Glomerular visceral epithelial cell (primary cell): Measurements from ENCODE around the gene SDK2.

ENCODE experiments used
- DNase-seq: peaks from one replicate; pipeline ENCODE4 v3.0.0-alpha.2; 2016; ENCODE audit errors: extremely low spot score

SDK2 gene

DNA sequence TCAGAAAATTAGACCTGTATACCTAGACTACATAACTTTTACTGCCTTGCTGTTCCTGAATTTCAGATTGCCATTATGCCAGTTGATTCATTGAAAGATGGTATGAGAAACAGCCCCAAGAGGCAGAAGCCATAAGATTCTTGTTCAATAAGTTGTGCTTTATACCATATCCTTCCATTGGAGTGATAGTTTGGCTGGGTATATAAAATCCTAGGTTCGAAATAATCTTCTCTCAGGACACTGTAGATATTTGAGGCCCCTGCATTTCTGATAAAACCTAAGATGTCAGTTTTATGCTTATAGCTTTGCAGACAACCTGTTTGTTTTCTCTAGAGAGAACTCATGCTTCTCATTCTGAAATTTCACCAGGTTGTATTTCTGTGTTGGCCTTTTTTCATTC is 9.6 kb upstream of the SDK2 start:
- no peak for DNase-seq

DNA sequence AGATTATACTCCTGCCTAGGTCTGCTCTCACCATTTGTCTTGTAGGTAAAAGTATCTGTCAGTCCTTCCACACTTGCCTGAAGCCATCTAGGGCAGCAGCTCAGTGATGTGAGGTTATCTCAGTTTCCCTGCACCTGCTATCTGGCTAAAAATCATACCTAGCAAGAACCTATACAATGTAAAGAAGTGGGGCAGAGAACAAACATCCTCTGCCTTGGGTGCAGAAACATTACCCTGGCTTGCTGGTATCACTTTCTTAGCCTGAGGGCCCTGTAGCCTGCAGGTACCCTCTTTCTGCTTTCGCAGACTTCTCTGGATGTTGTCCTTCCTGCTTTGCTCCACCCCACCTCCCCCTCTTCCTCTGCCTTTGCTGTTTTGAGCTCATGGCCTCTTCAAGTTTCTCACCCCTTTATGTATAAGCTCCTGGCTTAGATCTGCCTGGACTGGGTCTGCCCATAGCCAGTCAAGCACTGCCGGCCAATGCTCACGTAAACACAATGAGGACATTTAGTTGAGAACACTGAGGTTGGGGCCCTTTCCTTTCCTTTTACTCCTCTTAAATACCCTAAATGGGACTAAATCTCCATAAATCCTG is 8.7 kb upstream of the SDK2 start:
- DNase-seq = no peak

DNA sequence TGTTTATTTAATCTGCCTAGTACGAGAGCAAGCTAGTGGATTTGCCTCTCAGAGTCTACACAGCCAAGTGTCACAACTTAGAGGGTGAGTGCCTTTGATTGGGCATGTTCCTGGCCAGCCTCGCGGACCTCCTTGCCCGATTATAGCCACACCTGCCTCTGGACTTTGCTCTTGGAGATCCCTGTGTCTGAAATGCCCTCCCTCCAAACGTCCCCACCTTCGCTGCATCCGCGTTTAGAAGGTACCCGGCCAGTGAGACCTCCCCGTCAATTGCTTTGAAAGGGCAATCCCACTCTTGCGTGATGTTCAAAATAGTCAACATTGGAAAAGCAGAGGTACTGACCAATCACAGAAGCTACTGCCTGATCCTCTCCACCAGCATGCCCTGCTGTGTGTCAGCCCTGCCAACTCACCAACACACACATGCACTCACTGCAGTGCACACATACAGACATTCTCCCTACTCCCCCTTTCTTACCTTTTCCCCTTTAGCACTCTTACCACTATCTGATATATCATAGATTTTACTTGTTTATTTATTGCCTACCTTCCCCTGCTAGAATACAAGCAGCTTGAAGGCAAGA is 6.5 kb upstream of the SDK2 start:
- no peak for DNase-seq

DNA sequence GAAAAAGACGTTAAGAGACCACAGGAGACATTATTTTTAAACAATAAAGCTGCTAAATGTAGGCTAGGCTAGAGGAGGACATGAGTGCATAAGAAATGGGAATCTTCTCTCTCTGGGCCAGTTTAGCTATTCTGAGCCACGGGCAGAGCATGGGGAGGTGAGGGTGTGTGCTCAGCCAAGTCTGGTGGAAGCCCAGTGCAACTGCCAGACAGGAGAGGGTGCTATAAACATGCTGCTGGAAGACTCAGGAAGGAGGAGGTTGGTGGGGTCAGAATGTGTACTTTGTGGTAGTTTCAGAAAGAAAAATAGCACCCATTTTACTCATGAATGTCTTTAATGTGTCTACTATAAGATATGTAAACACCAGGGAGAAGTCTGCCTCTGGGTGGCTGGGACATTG is 5.9 kb upstream of the SDK2 start:
- DNase-seq = no peak

DNA sequence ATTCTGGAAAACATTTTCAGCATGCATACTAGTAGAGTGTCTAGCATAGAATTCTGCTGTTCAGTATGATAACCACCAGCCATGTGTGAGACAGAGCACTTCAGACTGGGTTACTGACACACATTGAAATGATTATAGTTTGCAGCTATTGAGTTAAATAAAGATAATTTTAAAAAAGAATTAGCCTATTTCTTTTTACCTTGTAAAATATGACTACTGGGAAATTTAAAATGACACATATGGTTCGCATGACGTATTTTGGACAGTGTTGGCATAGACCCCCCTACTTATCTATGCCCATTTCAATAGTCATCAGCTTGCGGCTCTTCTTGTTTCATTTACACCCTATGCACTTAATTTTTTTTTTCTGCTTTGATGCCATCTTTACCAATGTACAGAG is 4.7 kb upstream of the SDK2 start:
- DNase-seq = no peak

DNA sequence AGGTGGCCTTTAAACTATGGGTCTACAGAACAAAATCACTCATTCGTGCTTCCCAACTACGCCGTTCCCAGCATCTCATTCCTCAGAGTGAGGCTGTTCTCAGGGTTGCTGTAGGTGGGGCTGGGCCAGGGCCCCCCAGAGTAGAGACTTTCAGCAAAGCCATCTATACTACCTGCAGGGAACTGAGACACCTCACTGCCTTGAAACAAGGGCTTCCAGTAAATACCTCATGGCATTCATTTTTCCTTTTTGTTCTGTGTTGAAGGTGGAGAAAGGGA is 4.2 kb upstream of the SDK2 start:
- DNase-seq = no peak

DNA sequence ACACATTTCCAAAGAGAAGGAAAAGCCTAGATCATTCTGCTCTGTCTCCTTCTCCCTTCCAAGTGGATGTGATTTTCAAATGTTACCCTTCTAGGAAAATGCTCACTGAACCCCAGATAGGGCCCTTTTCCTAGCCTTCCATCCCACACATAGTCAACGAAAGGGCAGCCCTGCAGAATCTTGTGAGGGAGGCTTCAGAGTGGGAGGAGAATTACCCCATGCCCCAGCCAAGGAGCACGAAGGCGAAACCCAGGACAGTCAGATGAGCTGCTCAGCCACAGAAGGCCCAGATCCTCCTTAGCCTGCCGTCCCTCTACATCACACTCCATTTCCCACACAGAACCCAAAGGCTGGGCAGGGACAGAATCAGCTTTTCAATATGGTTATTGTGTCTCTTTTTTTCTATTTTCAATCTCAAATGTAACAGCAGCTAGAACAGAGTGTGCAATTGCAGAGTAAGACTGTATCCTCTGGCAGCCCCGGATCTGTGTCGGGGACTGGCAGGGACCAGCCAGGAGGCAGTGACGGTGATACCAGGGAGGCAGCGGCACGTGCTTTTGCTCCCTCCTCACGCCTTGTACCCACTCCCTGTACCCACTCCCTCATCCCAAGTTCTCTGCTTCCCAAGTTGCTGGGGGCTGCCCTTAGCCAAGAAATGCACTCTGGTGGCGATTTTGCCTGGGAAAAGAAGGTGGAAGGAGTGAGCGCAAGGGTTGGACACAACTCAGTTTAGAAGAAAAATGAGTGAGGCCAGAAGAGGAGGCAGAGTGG is 3.7 kb upstream of the SDK2 start:
- DNase-seq = no peak

DNA sequence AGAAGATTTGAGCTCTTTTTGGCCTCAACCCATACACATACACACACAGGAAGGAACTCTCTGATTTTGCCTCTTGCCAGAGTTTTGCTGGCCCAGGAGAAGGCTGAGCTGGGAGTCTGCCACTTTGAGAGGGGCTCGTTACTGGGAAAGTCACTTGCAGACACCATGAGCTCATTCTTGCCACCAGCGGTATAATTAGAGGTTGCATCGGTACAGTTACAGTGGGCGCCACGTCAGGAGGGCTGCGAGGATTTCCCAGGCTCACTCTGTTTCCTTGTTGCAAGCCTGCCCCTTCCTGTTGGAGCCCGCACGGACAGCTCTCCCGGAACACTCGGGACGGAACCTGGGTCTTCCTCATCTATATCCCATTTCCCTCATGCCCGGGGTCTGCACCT is 3.1 kb upstream of the SDK2 start:
- no peak for DNase-seq

DNA sequence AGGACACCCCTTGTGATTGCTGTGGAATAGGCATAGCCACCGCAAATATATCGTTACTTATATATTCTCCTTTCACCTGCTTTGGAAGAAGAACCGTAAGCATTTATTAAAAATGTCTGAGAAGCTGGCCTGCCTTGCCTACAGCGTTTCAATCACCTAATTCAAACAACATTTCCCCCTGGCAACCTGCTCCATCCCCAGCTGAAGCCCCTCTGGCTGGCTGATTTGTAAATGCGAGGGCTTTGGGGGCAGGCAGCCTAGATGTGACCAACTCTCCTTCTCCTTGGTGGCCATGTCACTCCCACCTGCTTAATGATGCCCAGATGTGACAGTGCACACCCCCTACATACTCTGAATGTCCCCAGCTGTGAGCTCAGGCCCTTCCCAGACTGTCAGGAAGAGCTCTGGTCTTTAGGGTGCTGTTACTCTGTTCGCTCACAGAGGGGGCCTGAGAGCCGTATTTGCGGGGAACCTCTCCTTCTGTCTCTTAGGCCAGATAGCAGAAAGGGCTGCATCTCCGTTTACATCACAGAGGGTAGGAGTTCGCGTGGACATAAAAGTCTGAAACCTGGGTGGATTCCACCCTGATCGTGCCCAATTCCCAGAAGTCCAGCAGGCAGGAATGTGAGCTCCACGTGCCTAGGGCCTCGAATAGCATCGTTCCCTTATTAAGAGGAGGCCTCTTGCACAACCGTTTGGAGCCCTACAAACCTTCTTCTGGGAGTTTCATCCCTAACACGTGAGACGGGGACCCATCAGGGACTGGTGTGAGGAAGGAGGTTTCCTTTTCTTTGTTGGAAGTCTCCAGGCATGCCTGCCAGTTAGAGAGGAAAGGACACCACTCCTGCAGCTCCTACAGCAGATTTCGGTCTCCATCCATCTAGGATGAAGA is 2.4 kb upstream of the SDK2 start:
- DNase-seq = no peak

DNA sequence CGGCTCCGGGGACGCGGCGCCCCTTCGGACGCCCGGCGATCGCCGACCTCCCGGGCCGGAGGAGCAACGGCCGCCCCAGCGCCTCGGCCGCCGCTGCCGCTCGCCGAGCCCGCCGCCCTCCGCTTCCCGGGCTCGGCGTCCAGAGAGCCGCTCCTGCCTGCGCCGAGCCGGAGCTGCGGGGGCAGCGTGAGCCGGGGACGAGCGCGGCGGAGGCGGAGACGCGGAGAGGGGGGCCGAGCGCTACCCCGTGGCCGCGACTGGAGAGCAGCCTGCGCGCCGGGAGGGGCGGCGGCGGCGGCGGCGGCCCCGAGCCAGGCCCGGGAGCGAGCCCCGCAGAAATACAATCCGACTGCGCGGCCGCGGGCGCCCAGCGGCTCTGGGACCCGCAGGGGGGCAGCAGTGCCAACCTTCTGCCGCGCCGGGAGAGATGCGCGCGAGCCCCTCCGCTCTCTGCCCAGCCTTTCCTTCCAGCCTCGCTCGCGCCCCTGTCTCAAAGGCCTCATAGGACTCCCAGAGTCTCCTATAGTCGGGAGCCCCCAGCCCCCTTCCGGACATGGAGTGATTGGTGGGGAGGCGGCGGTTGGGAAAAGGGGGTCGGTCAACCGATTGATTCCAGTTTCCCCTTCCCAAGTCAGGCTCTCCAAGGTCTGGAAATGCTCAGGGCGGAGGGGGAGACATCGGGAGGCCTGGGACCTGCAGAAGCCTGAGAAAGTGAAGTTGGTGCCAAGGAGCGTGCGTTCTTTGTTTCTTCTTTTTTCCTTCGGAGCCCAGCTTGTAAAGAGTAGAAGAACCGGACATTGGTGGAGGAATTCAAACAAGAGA is 1.0 kb upstream of the SDK2 start:
- DNase-seq = no peak

DNA sequence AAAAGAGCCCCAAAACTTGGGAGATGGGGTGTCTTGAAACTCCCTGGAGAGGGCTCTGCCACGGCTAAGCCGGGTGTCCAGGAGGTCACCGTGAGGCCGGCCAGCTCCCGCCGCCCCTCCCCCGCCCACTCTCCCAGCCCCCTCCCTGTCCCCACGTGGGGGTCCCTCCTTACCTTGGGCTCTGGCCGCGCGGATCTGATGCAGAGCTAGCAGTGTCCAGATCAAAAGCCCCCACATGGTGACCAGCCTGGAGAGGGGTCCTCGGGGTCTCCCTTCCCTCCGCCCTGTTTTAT is 447 bp downstream of the SDK2 start:
- DNase-seq = no peak

DNA sequence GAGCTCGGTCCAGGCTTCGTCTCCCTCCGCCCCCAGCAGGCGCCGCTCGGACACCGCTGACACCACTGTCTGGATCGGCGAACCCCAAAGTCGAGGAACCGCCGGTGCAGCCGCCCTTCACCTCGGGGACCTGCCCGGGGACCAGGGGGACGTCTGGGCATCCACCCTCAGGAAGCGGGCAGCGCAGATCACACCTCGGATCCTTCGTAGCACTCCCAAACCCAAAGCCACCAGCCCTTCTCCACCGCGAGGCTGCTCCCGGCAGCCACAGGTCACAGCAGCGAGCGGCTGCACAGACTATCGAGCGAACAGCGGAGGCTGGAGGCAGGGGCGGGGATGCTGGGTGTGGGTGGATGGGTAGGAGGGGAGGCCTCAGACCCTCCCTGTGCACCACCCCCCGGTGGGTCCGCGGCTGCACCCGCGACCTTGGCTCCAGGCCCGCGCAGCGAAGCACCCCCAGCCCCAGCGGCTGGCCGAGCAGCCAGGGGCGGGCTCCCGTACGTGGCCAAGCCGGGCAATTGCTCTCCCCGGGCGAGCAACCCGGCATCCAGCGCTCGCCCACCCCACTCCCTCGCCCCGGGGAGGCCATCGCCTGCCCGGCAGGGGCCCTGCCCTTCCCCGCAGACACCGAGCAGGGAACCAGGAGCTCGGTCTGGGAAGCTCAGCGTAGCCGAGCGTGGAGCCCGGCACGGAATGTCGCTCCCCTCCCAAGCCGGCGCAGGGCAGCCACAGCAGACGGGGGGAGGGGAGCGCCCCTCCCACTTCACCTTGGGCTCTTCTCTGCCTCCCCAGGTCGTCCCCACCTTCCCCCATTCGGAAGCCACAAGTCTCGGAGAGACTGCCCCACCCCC is 1.0 kb downstream of the SDK2 start:
- DNase-seq = no peak

DNA sequence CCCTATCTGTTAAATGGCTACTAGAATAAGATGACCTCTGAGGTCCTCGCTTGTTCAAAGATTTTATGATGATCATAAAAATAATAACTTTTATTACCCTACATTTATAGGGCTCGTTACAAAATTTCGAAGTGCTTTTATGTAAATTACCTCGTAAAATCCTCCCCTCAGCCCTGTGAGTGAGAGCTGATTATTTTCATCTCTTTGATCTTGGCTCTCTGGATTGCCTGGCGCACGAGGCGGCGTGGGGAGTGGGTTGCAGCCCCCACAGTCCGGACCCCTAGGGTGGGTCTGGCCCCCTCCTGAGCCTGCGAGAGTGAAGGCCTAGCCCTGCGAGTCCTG is 1.6 kb downstream of the SDK2 start:
- no peak for DNase-seq

DNA sequence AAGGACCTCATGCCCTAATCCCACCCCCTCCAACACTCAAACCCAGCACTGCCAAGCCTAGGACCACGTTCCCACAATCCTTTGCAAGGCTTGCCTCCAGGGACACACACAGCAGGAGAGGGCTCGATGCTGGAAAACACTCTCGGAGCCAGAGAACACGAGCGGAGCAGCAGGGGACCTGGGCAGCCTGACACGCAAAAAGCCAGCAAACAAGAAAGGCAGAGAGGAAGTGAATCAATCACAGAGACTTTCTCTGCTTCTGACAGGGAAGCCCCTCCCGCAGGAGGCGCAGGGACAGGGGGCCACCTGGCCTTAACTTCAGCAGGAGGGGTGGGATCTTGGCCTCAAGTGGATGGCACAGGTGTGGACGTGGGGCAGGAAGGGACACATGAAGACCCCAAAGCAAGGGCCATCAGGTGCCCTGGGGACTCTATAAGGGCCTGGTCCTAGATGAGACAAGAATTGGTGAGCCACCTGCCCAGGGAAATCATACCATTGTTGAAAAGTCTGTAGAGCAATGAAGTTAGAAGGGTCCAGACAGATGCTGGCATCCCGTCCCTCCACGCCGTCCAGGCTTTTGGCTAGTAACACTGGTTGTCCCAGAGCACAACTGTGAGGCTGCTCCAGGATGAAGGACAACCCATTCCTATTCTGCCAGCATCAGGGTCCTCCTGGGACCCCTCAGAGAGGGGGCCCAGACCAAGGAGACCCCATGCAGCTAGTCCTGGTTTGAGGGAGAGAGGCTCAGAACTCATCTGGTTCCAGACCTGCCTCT is 2.2 kb downstream of the SDK2 start:
- DNase-seq = no peak

DNA sequence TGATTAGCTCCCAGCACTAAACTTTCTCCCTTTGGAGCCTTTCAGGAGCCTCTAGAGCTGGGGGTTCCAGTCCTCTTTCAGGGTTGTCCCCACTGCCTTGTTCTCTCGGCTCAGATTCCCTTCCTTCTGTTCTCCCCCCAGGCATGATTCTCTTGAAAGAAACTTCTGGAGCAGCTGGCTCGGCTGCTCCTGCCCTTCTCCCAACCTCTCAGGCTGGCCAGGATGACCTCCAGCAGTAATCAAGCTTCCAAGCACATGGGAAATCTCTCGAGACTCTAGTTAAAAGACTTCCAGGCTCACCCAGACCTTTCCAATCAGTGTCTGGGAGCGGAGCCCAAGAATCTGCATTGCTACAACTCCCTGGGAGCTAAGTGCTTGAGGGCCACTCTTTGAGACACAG is 3.6 kb downstream of the SDK2 start:
- no peak for DNase-seq

DNA sequence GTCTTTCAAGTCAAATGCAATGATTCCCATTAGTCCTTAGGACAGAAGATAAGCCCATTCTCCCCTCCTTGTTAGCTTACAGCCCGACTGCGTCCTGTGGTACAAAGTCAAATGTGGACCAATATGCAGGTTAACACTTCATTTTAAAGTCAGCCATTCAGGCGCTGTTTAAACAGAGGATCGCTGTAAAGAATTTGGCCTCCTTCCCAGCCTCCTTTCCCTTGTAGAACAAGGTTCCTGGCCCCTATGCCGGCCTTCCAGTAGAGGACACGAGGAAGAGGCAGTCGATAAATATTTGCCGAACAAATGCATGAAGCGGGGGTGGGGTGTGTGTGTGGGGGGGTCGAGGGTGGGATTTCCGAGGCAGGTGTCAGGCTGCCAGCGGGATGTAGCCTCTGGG is 4.3 kb downstream of the SDK2 start:
- no peak for DNase-seq

DNA sequence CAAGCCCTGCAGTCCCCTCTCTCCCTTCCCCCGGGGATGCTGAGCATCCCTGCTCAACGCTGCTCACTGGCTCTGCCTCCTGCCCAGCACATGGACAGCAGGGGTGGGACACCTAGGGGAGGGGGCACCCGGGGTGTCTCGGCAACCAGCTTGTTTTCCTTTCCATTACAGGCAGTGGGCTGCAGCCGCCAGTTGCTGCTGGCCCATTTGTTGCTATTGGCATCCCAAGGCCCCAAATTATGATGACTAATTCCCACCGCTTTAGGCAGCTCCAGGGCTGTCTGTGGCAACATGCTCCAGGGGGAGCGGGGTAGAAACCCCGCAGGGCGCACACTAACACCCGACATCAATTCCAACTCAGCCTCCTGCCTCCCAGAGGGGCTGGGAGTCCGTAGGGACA is 4.9 kb downstream of the SDK2 start:
- DNase-seq = no peak

DNA sequence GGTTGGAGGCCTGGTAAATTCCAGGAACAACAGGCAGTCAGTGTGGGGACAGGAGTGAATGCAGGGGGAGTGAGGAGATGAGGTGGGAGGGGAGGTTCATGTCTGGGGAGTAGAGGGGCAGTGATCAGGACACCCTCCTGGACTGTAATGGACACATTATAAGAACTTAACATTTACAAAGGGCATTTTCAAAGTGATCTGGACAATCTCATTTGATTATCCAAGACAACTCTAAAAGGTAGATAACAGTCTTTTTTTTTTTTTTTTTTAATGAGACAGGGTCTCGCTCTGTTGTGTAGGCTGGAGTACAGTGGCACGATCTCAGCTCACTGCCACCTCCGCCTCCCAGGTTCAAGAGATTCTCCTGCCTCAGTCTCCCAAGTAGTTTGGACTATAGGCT is 5.7 kb downstream of the SDK2 start:
- DNase-seq = no peak

DNA sequence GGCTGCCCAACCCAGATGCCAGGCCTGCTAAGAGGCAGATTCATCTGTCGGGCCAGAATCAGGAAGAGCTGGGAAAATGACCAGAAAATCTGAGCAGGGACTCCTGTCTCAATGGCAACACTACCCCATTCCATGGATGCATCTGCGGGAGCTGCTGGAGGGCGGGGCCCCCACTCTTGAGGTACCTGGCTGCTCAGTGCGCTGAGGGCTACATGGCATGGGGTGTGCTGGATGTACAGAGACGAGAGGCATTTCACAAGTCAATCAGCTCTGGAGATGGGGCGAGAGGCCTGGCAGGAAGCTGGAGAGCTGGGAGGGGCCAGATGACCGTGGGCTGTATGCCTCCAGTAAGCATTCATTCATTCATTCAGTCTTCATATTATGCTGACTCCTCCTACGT is 6.4 kb downstream of the SDK2 start:
- DNase-seq = no peak

DNA sequence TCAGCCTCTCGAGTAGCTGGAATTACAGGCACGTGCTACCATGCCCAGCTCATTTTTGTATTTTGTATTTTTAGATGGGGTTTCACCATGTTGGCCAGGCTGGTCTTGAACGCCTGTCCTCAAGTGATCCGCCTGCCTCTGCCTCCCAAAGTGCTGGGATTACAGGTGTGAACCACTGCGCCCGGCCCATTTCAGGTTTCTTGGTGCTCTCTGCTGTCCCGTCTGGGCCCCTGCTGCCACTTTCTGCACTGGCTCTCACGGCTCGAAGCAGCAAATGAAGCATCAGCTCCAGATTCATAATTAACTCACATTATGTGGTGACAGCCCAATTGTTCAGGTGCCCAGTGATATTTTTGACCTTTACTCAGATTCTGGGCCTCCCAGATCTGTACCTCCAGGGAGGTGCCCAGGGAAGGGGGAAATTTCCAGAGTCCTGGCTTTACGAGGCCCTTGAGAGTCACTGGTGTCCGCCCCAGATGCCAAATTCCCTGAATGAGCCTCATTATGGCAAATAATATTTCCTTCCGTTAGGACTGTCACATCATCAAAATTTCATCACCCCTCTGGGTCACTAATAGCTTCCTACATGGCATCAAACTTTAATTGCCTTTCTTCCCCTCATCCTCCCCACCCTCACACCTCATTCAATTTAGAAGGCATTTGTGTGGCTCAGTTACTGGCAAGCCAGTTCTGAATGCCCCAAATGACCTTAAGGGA is 9.0 kb downstream of the SDK2 start:
- DNase-seq = no peak
